Panc1 (cell line): Measurements from ENCODE around the gene CDK18. TPM values are rescaled to one million over a fixed set of nuclear protein-coding genes. Genes with fewer than 3 reads are reported as not detected.

Experiments
- ATAC-seq: fragments of 200-7000 bp; cut with Tn5 transposase; 2 replicates; pipeline ENCODE4 v1.9.1; 2020; ENCODE audit warnings: mild to moderate bottlenecking, moderate library complexity
- BruUV-seq: library from RNA; stranded (reverse); fragments of 400-500 nt; replicated peaks from 2 replicates; lab custom pipeline; 2021; lab: Mats Ljungman, UMichigan
- CTCF ChIA-PET: fragments of 300-600 bp; sonication (Branson Sonifier 250); formaldehyde crosslinking; loops from one replicate; lab custom pipeline; 2022; ENCODE audit warnings: antibody characterized with exemption; lab: Charles Lee
- POLR2A ChIA-PET: fragments of 300-600 bp; sonication (Branson Sonifier 250); formaldehyde crosslinking; loops from one replicate; lab custom pipeline; 2022; ENCODE audit warnings: antibody characterized with exemption; lab: Charles Lee
- DNase-seq: peaks from one replicate; pipeline ENCODE4 v3.0.0-alpha.2; 2010; ENCODE audit warnings: low read depth, low spot score
- H3K27ac ChIP-seq: 2 replicates; pipeline ENCODE4 v1.5.1; 2011; ENCODE audit warnings: mild to moderate bottlenecking, low read length, inconsistent platforms
- H3K27me3 ChIP-seq: fragments of 200-500 bp; sonication (Bioruptor generic); 2 replicates; pipeline ENCODE4 v1.6.0; 2014; ENCODE audit warnings: low read length, inconsistent platforms; ENCODE audit not compliant: control insufficient read depth, insufficient read depth
- H3K36me3 ChIP-seq: fragments of 200-500 bp; sonication (Bioruptor generic); 2 replicates; pipeline ENCODE4 v1.5.1; 2014; ENCODE audit warnings: inconsistent platforms, mild to moderate bottlenecking, low read length, moderate library complexity; ENCODE audit not compliant: control insufficient read depth, insufficient read depth
- H3K4me1 ChIP-seq: 2 replicates; pipeline ENCODE4 v1.5.1; 2011; ENCODE audit warnings: inconsistent platforms, mild to moderate bottlenecking, low read length, moderate library complexity; ENCODE audit not compliant: control insufficient read depth, insufficient read depth
- H3K4me3 ChIP-seq, 2 experiments: 2 replicates each; pipeline ENCODE4 v1.5.1; 2011 to 2012; ENCODE audit warnings: low read depth in 2 of 2, low read length in 2 of 2, mild to moderate bottlenecking in 2 of 2, inconsistent platforms in 1 of 2, moderate library complexity in 1 of 2
- H3K9me3 ChIP-seq: fragments of 200-500 bp; sonication (Bioruptor generic); 2 replicates; pipeline ENCODE4 v1.5.1; 2014; ENCODE audit warnings: low read depth, mild to moderate bottlenecking, inconsistent platforms, low read length, moderate library complexity; ENCODE audit not compliant: control insufficient read depth, insufficient read depth
- POLR2AphosphoS5 ChIP-seq: IDR thresholded peaks from 2 replicates; pipeline ENCODE4 v1.6.1; 2012; ENCODE audit warnings: mild to moderate bottlenecking, low read depth, low read length, moderate library complexity
- REST ChIP-seq, 2 experiments: IDR thresholded peaks; 2 replicates each; pipeline ENCODE4 v1.6.1; 2011 to 2012; ENCODE audit warnings: low read depth in 2 of 2, control low read depth in 1 of 2, low read length in 1 of 2, mild to moderate bottlenecking in 1 of 2, moderate library complexity in 1 of 2; ENCODE audit not compliant: insufficient read depth in 1 of 2
- SIN3A ChIP-seq: IDR thresholded peaks from 2 replicates; pipeline ENCODE4 v1.6.1; 2012; ENCODE audit warnings: low read depth, mild to moderate bottlenecking, low read length, moderate library complexity, borderline replicate concordance; ENCODE audit not compliant: insufficient read depth
- TCF7L2 ChIP-seq: IDR thresholded peaks from 2 replicates; pipeline ENCODE4 v1.6.1; 2011; ENCODE audit warnings: mild to moderate bottlenecking, low read depth, low read length, inconsistent platforms
- in situ Hi-C: cut with HindIII; loops from 2 replicates; pipeline ENCODE4 v1.10.0; 2016; ENCODE audit warnings: low sequenced_read_pairs, low pct_unique_long_range_greater_than_20kb
- intact Hi-C: fragments of 100-400 bp; cut with micrococcal nuclease; formaldehyde crosslinking; loops from one replicate; pipeline ENCODE4 v1.10.0; 2022; ENCODE audit not compliant: unreplicated experiment
- total RNA-seq: library from RNA; stranded (reverse); gene quantifications from one replicate; pipeline ENCODE4 v1.2.1, GENCODE V29; 2021; ENCODE audit not compliant: unreplicated experiment
- TF ChIP-seq, protein P1 (sequence below): fragments of 450-650 bp; IDR thresholded peaks from 2 replicates; pipeline ENCODE4 v1.5.1; 2017; ENCODE audit warnings: mild to moderate bottlenecking

Gene CDK18
- total RNA-seq, 1 experiment from 2014 or later, result 7.0 TPM

DNA sequence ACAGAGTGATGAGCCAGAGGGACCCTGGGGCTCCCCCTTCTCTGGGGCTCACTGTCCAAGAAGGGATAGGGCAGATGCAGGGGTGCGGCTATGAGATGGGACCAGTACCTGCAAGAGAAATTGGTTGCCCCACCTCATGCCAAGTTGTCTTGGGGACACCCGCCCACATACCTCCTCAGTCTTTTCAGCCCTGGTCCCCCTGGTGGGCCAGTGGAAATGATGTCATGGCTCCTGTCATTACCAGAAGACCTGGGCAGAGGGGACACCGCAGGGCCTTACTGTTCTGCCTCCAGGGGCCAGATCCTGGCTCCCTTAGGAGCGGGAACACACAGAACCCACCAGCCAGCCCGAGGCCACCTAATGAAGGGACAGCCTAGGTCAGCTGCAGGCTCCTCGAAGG lies 63.2 kb downstream of the CDK18 start:
- Histone ChIP-seq H3K36me3 (no peaks in the 10 kb centered on the region), H3K9me3 (no peaks in the 10 kb centered on the region), H3K4me3 (no peak overlapping the region), H3K4me1 (no peaks in the 10 kb centered on the region; the same call in 1 of the 2 replicates), H3K27ac (no peak overlapping the region), H3K27me3 (peaks cover 36% of the 10 kb centered on the region)
- ATAC-seq (no peak), DNase-seq (no peak)
- POLR2A ChIA-PET, result no interaction called here
- CTCF ChIA-PET, result no interaction called here
- TF ChIP-seq POLR2AphosphoS5, result no peak
- TF ChIP-seq REST (IDR thresholded peaks at IDR 0.05; ENCODE audit: insufficient read depth in 1 of 2, low read depth in 2 of 2, low read length in 1 of 2), result no peak
- BruUV-seq, result no TSS peak
- in situ Hi-C loops, result no loop called here
- intact Hi-C loops, result no loop called here

DNA sequence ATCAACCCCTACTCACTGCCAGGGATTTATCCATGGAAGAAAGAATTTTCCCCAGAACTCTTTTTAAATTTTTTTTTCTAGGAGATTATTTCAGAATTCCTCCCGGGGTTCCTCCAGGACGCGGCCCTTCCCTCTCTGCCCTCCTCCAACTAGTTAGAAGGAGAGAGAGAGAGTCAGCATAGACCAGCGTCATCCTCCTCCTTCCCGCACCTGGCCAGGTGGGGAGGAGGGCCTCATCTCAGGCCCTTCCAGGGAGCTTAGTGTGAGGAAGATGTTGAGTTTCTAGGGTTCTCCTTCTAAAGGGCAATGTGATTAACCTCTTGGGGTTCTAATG lies 63.6 kb downstream of the CDK18 start:
- ATAC-seq (no peak), DNase-seq (no peak)
- in situ Hi-C loops, result no loop called here
- H3K27me3 ChIP-seq, result peaks cover 38% of the 10 kb centered on the region
- no peaks in the 10 kb centered on the region for H3K36me3 ChIP-seq
- BruUV-seq, result no TSS peak
- no peak overlapping the region for H3K27ac ChIP-seq
- no peaks in the 10 kb centered on the region for H3K9me3 ChIP-seq
- no peak overlapping the region for H3K4me3 ChIP-seq
- ChIA-PET POLR2A (no interaction called here), CTCF (no interaction called here)
- H3K4me1 ChIP-seq, result no peaks in the 10 kb centered on the region; the same call in 1 of the 2 replicates
- TF ChIP-seq SIN3A (no peak), REST (IDR thresholded peaks at IDR 0.05; ENCODE audit: insufficient read depth in 1 of 2, low read depth in 2 of 2, low read length in 1 of 2) (no peak), POLR2AphosphoS5 (no peak), TCF7L2 (no peak)
- TF ChIP-seq, protein P1, sequence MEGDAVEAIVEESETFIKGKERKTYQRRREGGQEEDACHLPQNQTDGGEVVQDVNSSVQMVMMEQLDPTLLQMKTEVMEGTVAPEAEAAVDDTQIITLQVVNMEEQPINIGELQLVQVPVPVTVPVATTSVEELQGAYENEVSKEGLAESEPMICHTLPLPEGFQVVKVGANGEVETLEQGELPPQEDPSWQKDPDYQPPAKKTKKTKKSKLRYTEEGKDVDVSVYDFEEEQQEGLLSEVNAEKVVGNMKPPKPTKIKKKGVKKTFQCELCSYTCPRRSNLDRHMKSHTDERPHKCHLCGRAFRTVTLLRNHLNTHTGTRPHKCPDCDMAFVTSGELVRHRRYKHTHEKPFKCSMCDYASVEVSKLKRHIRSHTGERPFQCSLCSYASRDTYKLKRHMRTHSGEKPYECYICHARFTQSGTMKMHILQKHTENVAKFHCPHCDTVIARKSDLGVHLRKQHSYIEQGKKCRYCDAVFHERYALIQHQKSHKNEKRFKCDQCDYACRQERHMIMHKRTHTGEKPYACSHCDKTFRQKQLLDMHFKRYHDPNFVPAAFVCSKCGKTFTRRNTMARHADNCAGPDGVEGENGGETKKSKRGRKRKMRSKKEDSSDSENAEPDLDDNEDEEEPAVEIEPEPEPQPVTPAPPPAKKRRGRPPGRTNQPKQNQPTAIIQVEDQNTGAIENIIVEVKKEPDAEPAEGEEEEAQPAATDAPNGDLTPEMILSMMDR, result no peak
- intact Hi-C loops, result no loop called here
